HG03045 (cell line): Measurements from ENCODE around the gene SDCBP2.

Experiments
- ATAC-seq: cut with Tn5 transposase; IDR thresholded peaks from one replicate; pipeline ENCODE4 v1.9.1; 2021; ENCODE audit warnings: mild to moderate bottlenecking, moderate library complexity; ENCODE audit not compliant: unreplicated experiment

SDCBP2 gene

GRCh38 chr20:1315804-1316203, 13.1 kb downstream of the SDCBP2 start:
- ATAC-seq, result no peak

- ATAC-seq, result no peak
Observed at GRCh38 chr20:1313236-1313964, 15.5 kb downstream of the SDCBP2 start.

- no peak for ATAC-seq
Observed at GRCh38 chr20:1312904-1313235, 16.1 kb downstream of the SDCBP2 start.

- no peak for ATAC-seq
Observed at GRCh38 chr20:1312308-1312707, 16.6 kb downstream of the SDCBP2 start.

GRCh38 chr20:1310506-1311190, 18.3 kb downstream of the SDCBP2 start:
- no peak for ATAC-seq

- no peak for ATAC-seq
Observed at GRCh38 chr20:1310071-1310470, 18.9 kb downstream of the SDCBP2 start.

- no peak for ATAC-seq
Observed at GRCh38 chr20:1309439-1309847, 19.5 kb downstream of the SDCBP2 start.

- no peak for ATAC-seq
Observed at GRCh38 chr20:1308702-1309095, 20.2 kb downstream of the SDCBP2 start.

- no peak for ATAC-seq
Observed at GRCh38 chr20:1308067-1308701, 20.8 kb downstream of the SDCBP2 start.

GRCh38 chr20:1307571-1307971, 21.4 kb downstream of the SDCBP2 start:
- no peak for ATAC-seq

- ATAC-seq, result no peak
Observed at GRCh38 chr20:1307171-1307570, 21.8 kb downstream of the SDCBP2 start.

- ATAC-seq, result no peak
Observed at GRCh38 chr20:1306316-1307135, 22.4 kb downstream of the SDCBP2 start.

- no peak for ATAC-seq
Observed at GRCh38 chr20:1305712-1306111, 23.2 kb downstream of the SDCBP2 start.

GRCh38 chr20:1304710-1305515, 24.0 kb downstream of the SDCBP2 start:
- no peak for ATAC-seq

- ATAC-seq, result no peak
Observed at GRCh38 chr20:1302685-1303541, 26.0 kb downstream of the SDCBP2 start.

- no peak for ATAC-seq
Observed at GRCh38 chr20:1301031-1301529, 27.9 kb downstream of the SDCBP2 start.

- no peak for ATAC-seq
Observed at GRCh38 chr20:1300083-1300840, 28.7 kb downstream of the SDCBP2 start.

- ATAC-seq, result no peak
Observed at GRCh38 chr20:1299522-1299921, 29.4 kb downstream of the SDCBP2 start.
